ENCODE measurements around the gene SCAMP4.

GRCh38 chr19:1917146-1917545 lies 11.9 kb downstream of the SCAMP4 start:
- TF ChIP-seq CTCF (IDR thresholded peaks at IDR 0.05; ENCODE audit: low read length) (no peak), EZH2 (IDR thresholded peaks at IDR 0.05; ENCODE audit: borderline replicate concordance, low read length) (no peak)

Data from OCI-LY1 (cell line).